Caco-2 (cell line): ENCODE results near the gene SLC9A6. TPM values are rescaled to one million over a fixed set of nuclear protein-coding genes. Genes with fewer than 3 reads are reported as not detected.

Experiments used
- BruUV-seq: library from RNA; stranded (reverse); fragments of 400-500 nt; replicated peaks from 2 replicates; lab custom pipeline; 2021; lab: Mats Ljungman, UMichigan
- CTCF ChIA-PET: fragments of 300-600 bp; sonication (Branson Sonifier 250); formaldehyde crosslinking; loops from one replicate; lab custom pipeline; 2022; ENCODE audit warnings: antibody characterized with exemption; lab: Charles Lee
- POLR2A ChIA-PET: fragments of 300-600 bp; sonication (Branson Sonifier 250); formaldehyde crosslinking; loops from one replicate; lab custom pipeline; 2022; ENCODE audit warnings: antibody characterized with exemption; lab: Charles Lee
- DNase-seq, 2 experiments: peaks; one replicate each; pipeline versions ENCODE4 v3.0.0 to v3.0.0-alpha.2; 2020 to 2022
- H3K27me3 ChIP-seq: replicated peaks from 2 replicates; pipeline ENCODE4 v1.6.0; 2011; ENCODE audit warnings: low read length; ENCODE audit not compliant: control insufficient read depth, insufficient read depth
- H3K36me3 ChIP-seq: 2 replicates; pipeline ENCODE4 v1.5.1; 2011; ENCODE audit warnings: low read length; ENCODE audit not compliant: control insufficient read depth, insufficient read depth
- H3K4me1 ChIP-seq: fragments of 250-450 bp; sonication (Bioruptor Pico); 2 replicates; pipeline ENCODE4 v1.5.1; 2020; ENCODE audit warnings: mild to moderate bottlenecking
- H3K4me3 ChIP-seq: 2 replicates; pipeline ENCODE4 v1.5.1; 2011; ENCODE audit warnings: low read depth, mild to moderate bottlenecking, control low read depth, low read length
- H3K9me3 ChIP-seq: fragments of 250-450 bp; sonication (Bioruptor Pico); 2 replicates; pipeline ENCODE4 v1.5.1; 2020; ENCODE audit warnings: mild to moderate bottlenecking, moderate library complexity
- H3K27ac Mint-ChIP-seq: one replicate; pipeline ENCODE4 v1.8.0; 2022; ENCODE audit warnings: mixed read lengths; ENCODE audit not compliant: unreplicated experiment
- H3K27me3 Mint-ChIP-seq: one replicate; pipeline ENCODE4 v1.8.0; 2022; ENCODE audit warnings: mixed read lengths; ENCODE audit not compliant: insufficient read depth, unreplicated experiment
- H3K36me3 Mint-ChIP-seq: one replicate; pipeline ENCODE4 v1.8.0; 2022; ENCODE audit warnings: mild to moderate bottlenecking, mixed read lengths; ENCODE audit not compliant: insufficient read depth, unreplicated experiment
- H3K4me1 Mint-ChIP-seq: one replicate; pipeline ENCODE4 v1.8.0; 2022; ENCODE audit warnings: low read depth, mixed read lengths; ENCODE audit not compliant: unreplicated experiment
- H3K4me3 Mint-ChIP-seq: one replicate; pipeline ENCODE4 v1.8.0; 2022; ENCODE audit warnings: mild to moderate bottlenecking, moderate library complexity, mixed read lengths; ENCODE audit not compliant: unreplicated experiment
- H3K9me3 Mint-ChIP-seq: one replicate; pipeline ENCODE4 v1.8.0; 2022; ENCODE audit warnings: mixed read lengths; ENCODE audit not compliant: unreplicated experiment
- intact Hi-C: fragments of 100-400 bp; cut with micrococcal nuclease; formaldehyde crosslinking; loops from one replicate; pipeline ENCODE4 v1.10.0; 2022; ENCODE audit not compliant: unreplicated experiment
- total RNA-seq: library from RNA; stranded (reverse); gene quantifications from 2 replicates; pipeline ENCODE4 v1.2.3, GENCODE V29; 2022
- TF ChIP-seq, protein P1 (sequence below), 2 experiments: fragments of 200-600 bp in 1 of 2; IDR thresholded peaks; 1 replicate in 1 of 2; 2 replicates in 1 of 2; pipeline versions ENCODE4 v1.5.1 to v1.8.0; 2011 to 2022; ENCODE audit warnings: antibody characterized with exemption in 1 of 2, control low read depth in 1 of 2, inconsistent platforms in 1 of 2, low read depth in 1 of 2, low read length in 1 of 2, mild to moderate bottlenecking in 1 of 2, moderate library complexity in 1 of 2; ENCODE audit not compliant: insufficient read depth in 1 of 2, severe bottlenecking in 1 of 2, unreplicated experiment in 1 of 2

Gene SLC9A6
- total RNA-seq, 1 experiment from 2014 or later: 9.9 TPM

DNA sequence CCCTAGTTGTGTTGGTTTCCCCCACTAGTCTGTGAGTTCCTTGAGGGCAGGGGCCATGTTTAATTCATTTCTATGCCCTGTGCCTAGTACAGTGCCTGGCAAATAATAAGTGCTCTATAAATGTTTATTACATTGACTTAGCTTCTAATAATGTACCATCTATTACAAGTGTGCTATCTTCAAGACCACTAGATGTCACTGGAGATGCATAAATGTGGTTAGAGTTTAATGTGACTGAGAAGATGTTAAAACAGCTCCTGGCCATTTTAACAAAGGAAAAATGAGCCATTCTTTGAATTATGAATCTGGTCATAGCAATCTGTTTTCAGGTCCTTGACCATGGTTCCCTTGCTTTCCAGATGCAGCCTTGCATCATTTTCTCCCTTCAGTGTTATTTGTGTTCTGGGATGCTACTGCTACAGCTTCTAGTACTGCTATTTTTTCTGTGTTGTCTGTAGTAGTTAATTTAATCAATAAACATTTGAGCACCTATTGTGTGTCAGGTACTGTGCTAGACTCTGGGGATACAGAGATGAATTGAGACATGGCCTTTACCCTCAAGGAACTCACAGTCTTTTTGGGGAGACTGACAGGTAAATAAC is 43.2 kb downstream of the SLC9A6 start:
- Histone ChIP-seq H3K27me3 (no peaks in the 10 kb centered on the region), H3K9me3 (no peaks in the 10 kb centered on the region), H3K4me1 (no peaks in the 10 kb centered on the region), H3K4me3 (no peak overlapping the region), H3K36me3 (no peaks in the 10 kb centered on the region)
- DNase-seq: peak in 1 of 2 experiments; percentile 8
- no TSS peak for BruUV-seq
- no peaks in the 10 kb centered on the region for H3K9me3 Mint-ChIP-seq
- intact Hi-C loops: loop anchor here (1.0 kb wide), 3 partner anchors 135 to 240 kb away; no protein-coding TSS in a partner anchor
- no peak overlapping the region for H3K4me3 Mint-ChIP-seq
- POLR2A ChIA-PET: no interaction called here
- CTCF ChIA-PET: interaction anchor here (0.5 to 3.0 kb wide), 9 partner anchors 11 to 666 kb away, joined by 3 to 51 read pairs (median 4); no protein-coding TSS in a partner anchor
- H3K27me3 Mint-ChIP-seq: no peaks in the 10 kb centered on the region
- no peaks in the 10 kb centered on the region for H3K4me1 Mint-ChIP-seq
- TF ChIP-seq, protein P1, sequence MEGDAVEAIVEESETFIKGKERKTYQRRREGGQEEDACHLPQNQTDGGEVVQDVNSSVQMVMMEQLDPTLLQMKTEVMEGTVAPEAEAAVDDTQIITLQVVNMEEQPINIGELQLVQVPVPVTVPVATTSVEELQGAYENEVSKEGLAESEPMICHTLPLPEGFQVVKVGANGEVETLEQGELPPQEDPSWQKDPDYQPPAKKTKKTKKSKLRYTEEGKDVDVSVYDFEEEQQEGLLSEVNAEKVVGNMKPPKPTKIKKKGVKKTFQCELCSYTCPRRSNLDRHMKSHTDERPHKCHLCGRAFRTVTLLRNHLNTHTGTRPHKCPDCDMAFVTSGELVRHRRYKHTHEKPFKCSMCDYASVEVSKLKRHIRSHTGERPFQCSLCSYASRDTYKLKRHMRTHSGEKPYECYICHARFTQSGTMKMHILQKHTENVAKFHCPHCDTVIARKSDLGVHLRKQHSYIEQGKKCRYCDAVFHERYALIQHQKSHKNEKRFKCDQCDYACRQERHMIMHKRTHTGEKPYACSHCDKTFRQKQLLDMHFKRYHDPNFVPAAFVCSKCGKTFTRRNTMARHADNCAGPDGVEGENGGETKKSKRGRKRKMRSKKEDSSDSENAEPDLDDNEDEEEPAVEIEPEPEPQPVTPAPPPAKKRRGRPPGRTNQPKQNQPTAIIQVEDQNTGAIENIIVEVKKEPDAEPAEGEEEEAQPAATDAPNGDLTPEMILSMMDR (IDR thresholded peaks at IDR 0.05; ENCODE audit: insufficient read depth in 1 of 2, low read depth in 1 of 2, low read length in 1 of 2, severe bottlenecking in 1 of 2, unreplicated experiment in 1 of 2): peak in 1 of 2 experiments; percentile 13
- H3K27ac Mint-ChIP-seq: no peak overlapping the region
- H3K36me3 Mint-ChIP-seq: peaks cover 2% of the 10 kb centered on the region

DNA sequence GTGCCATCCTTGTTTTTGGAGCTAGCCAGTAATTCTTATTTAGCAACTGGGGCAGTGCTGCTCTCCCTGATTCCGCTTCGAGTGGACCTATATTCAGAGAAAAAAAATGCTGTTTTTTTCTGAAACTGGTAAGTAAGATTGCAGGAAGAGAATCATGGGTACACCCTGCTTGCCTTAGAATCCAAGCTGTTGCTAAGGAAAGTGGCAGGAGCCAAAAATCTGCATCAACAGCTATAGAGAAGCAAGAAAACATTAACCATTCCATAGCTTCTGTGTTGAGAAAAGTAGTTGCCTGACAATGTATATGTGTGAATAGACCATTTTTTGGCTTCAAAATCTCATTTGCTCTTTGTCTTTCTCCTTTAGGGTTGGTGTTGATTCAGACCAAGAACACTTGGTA is 44.5 kb downstream of the SLC9A6 start:
- Mint-ChIP-seq H3K27ac (no peak overlapping the region), H3K4me1 (no peaks in the 10 kb centered on the region), H3K9me3 (no peaks in the 10 kb centered on the region), H3K27me3 (no peaks in the 10 kb centered on the region), H3K36me3 (no peaks in the 10 kb centered on the region), H3K4me3 (no peak overlapping the region)
- BruUV-seq: no TSS peak
- Histone ChIP-seq H3K4me3 (no peak overlapping the region), H3K27me3 (no peaks in the 10 kb centered on the region), H3K36me3 (no peaks in the 10 kb centered on the region), H3K9me3 (no peaks in the 10 kb centered on the region), H3K4me1 (no peaks in the 10 kb centered on the region)
- no peak for DNase-seq
- CTCF ChIA-PET: interaction anchor here (3.0 kb wide), 1 partner anchor 133 kb away, joined by 51 read pairs; no protein-coding TSS in a partner anchor
- TF ChIP-seq, protein P1 (IDR thresholded peaks at IDR 0.05; ENCODE audit: insufficient read depth in 1 of 2, low read depth in 1 of 2, low read length in 1 of 2, severe bottlenecking in 1 of 2, unreplicated experiment in 1 of 2): no peak
- intact Hi-C loops: no loop called here
- POLR2A ChIA-PET: no interaction called here

DNA sequence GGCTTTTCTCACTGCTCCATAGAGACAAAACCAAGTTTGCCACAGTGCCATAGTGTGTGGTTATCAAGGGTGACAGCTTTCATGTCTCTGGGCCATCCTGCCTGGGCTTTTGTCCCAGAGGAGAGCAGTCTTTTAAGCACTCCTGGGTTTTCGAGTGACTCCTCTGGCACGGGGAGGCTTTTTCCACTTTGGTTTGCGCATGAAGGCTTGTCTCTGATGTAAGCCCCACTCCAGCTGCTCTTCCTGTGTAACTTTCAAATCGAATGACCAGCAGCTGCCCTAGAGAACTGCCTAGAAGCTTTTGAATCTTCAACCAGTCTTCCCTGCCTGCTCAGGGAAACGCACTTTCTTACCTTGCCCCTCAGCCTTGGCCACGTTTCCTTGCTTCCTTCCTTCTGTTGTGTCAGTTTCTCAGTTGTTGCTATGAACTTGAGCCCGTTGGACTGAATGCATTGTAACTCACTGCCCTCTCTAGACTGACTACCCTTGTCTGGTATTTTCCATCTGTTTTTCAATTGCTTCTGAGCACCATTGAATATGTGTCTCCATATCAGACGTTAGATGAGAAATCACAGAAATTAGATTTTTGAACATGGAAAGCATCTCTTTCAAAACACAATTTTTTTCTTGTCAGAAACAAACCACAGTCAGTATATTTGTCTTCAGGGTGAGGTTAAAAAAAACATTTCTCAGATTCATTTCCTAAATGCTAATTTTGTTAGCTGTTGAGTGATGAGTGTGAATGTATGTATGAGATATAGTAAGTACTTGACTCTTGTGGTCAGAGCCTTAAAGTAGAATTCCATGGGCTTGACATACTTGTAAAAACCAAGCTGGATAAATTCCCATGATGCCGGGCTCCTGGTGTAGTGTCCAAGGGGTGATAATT is 45.3 kb downstream of the SLC9A6 start:
- H3K4me3 Mint-ChIP-seq: no peak overlapping the region
- no peaks in the 10 kb centered on the region for H3K36me3 Mint-ChIP-seq
- BruUV-seq: no TSS peak
- DNase-seq: no peak
- H3K27me3 Mint-ChIP-seq: no peaks in the 10 kb centered on the region
- Histone ChIP-seq H3K4me1 (no peaks in the 10 kb centered on the region), H3K36me3 (no peaks in the 10 kb centered on the region), H3K4me3 (no peak overlapping the region), H3K9me3 (no peaks in the 10 kb centered on the region), H3K27me3 (no peaks in the 10 kb centered on the region)
- H3K4me1 Mint-ChIP-seq: no peaks in the 10 kb centered on the region
- H3K9me3 Mint-ChIP-seq: no peaks in the 10 kb centered on the region
- CTCF ChIA-PET: no interaction called here
- intact Hi-C loops: no loop called here
- TF ChIP-seq, protein P1 (IDR thresholded peaks at IDR 0.05; ENCODE audit: insufficient read depth in 1 of 2, low read depth in 1 of 2, low read length in 1 of 2, severe bottlenecking in 1 of 2, unreplicated experiment in 1 of 2): no peak
- no peak overlapping the region for H3K27ac Mint-ChIP-seq
- POLR2A ChIA-PET: no interaction called here
